H1 (cell line): ENCODE results near the gene EPB41L2. TPM values are rescaled to one million over a fixed set of nuclear protein-coding genes. Genes with fewer than 3 reads are reported as not detected.
"Not testable (repeated sequence)": the region's sequence is repeated elsewhere in the genome, so short reads cannot be mapped to it uniquely, and the experiment has no call there.

ENCODE experiments used
- CTCF ChIA-PET: fragments of 300-600 bp; sonication (Branson Sonifier 250); formaldehyde crosslinking; loops from one replicate; lab custom pipeline; 2021; ENCODE audit not compliant: partially characterized antibody; lab: Charles Lee
- POLR2A ChIA-PET: fragments of 300-600 bp; sonication (Branson Sonifier 250); formaldehyde crosslinking; loops from one replicate; lab custom pipeline; 2021; ENCODE audit warnings: inconsistent platforms; ENCODE audit not compliant: partially characterized antibody; lab: Charles Lee
- DNase-seq, 2 experiments: peaks; one replicate each; pipeline versions ENCODE4 v3.0.0 to v3.0.0-alpha.2; 2010 to 2022; ENCODE audit warnings: low spot score in 2 of 2, low read depth in 1 of 2, mixed read lengths in 1 of 2
- FAIRE-seq: peaks from 2 replicates; lab custom pipeline; 2011; peaks lifted over from hg19 to GRCh38; lab: Jason Lieb, UNC
- H2AFZ ChIP-seq: 2 replicates; pipeline ENCODE4 v1.8.1; 2012; ENCODE audit warnings: low read length, inconsistent platforms
- H2AK5ac ChIP-seq: 2 replicates; pipeline ENCODE4 v1.6.1; 2013; ENCODE audit warnings: low read depth, low read length
- H2BK120ac ChIP-seq: replicated peaks from 2 replicates; pipeline ENCODE3; 2013; ENCODE audit warnings: low read depth, low read length, inconsistent platforms
- H2BK12ac ChIP-seq: 2 replicates; pipeline ENCODE4 v1.6.1; 2013; ENCODE audit warnings: low read depth, low read length
- H2BK15ac ChIP-seq: 2 replicates; pipeline ENCODE4 v1.6.1; 2013; ENCODE audit warnings: low read length
- H2BK20ac ChIP-seq: 2 replicates; pipeline ENCODE4 v1.6.1; 2013; ENCODE audit warnings: low read length
- H2BK5ac ChIP-seq: 2 replicates; pipeline ENCODE4 v1.6.1; 2013; ENCODE audit warnings: low read depth, low read length
- H3K14ac ChIP-seq: 2 replicates; pipeline ENCODE4 v1.6.1; 2013; ENCODE audit warnings: inconsistent platforms; ENCODE audit not compliant: insufficient read length
- H3K18ac ChIP-seq: 2 replicates; pipeline ENCODE4 v1.6.1; 2013; ENCODE audit warnings: low read length; ENCODE audit errors: extremely low read depth
- H3K23ac ChIP-seq: 2 replicates; pipeline ENCODE4 v1.6.1; 2013; ENCODE audit warnings: inconsistent platforms; ENCODE audit not compliant: insufficient read length
- H3K23me2 ChIP-seq: 2 replicates; pipeline ENCODE4 v1.6.1; 2013; ENCODE audit warnings: low read depth, low read length
- H3K27ac ChIP-seq: 2 replicates; pipeline ENCODE4 v1.6.1; 2011; ENCODE audit warnings: low read depth, low read length, inconsistent platforms
- H3K27me3 ChIP-seq, 4 experiments: replicated peaks in 1 of 4; 1 replicate in 1 of 4; 2 replicates in 3 of 4; pipeline versions ENCODE4 v1.6.1 to v1.8.1; 2011 to 2013; ENCODE audit warnings: low read length in 3 of 4, mild to moderate bottlenecking in 3 of 4, inconsistent platforms in 2 of 4, mixed read lengths in 2 of 4, moderate library complexity in 1 of 4; ENCODE audit not compliant: control insufficient read depth in 3 of 4, insufficient read depth in 3 of 4; ENCODE audit errors: extremely low read depth in 1 of 4
- H3K36me3 ChIP-seq, 4 experiments: 2 replicates each; pipeline versions ENCODE4 v1.6.1 to v1.8.1; 2011 to 2013; ENCODE audit warnings: mild to moderate bottlenecking in 4 of 4, low read length in 3 of 4, moderate library complexity in 2 of 4, control low read depth in 1 of 4, inconsistent platforms in 1 of 4; ENCODE audit not compliant: insufficient read depth in 4 of 4, control insufficient read depth in 2 of 4
- H3K4ac ChIP-seq: replicated peaks from 2 replicates; pipeline ENCODE3; 2013; ENCODE audit warnings: low read length, low read depth, mixed read lengths, inconsistent platforms; ENCODE audit not compliant: insufficient read length
- H3K4me1 ChIP-seq, 4 experiments: replicated peaks in 1 of 4; 1 replicate in 1 of 4; 2 replicates in 3 of 4; pipeline versions ENCODE4 v1.6.1 to v1.8.1; 2011 to 2013; ENCODE audit warnings: low read length in 3 of 4, inconsistent platforms in 2 of 4, mixed read lengths in 1 of 4; ENCODE audit not compliant: insufficient read depth in 4 of 4, control insufficient read depth in 3 of 4
- H3K4me2 ChIP-seq, 2 experiments: 2 replicates each; pipeline versions ENCODE4 v1.6.1 to v1.8.1; 2011 to 2013; ENCODE audit warnings: low read depth in 2 of 2, low read length in 2 of 2, control low read depth in 1 of 2, inconsistent platforms in 1 of 2, mild to moderate bottlenecking in 1 of 2; ENCODE audit not compliant: insufficient read depth in 1 of 2
- H3K4me3 ChIP-seq, 4 experiments: fragments of 200-600, 300-600 bp in 1 of 4; sonication (generic), shearing (Covaris generic), sonication (Bioruptor Twin) in 1 of 4; 2 replicates each; pipeline versions ENCODE4 v1.5.1 to v1.8.1; 2011 to 2016; ENCODE audit warnings: low read length in 4 of 4, low read depth in 3 of 4, control low read depth in 2 of 4, inconsistent platforms in 2 of 4, mild to moderate bottlenecking in 2 of 4, mixed read lengths in 1 of 4, moderate library complexity in 1 of 4; ENCODE audit not compliant: insufficient read depth in 2 of 4; ENCODE audit errors: extremely low read depth in 1 of 4
- H3K56ac ChIP-seq: replicated peaks from 2 replicates; pipeline ENCODE3; 2013; ENCODE audit warnings: low read depth, mild to moderate bottlenecking, mixed read lengths, low read length, inconsistent platforms; ENCODE audit not compliant: insufficient read length
- H3K79me1 ChIP-seq: 2 replicates; pipeline ENCODE4 v1.6.1; 2013; ENCODE audit warnings: low read depth, low read length, control low read depth
- H3K79me2 ChIP-seq, 2 experiments: 2 replicates each; pipeline versions ENCODE4 v1.6.1 to v1.8.1; 2012 to 2013; ENCODE audit warnings: low read length in 2 of 2, mild to moderate bottlenecking in 2 of 2, inconsistent platforms in 1 of 2; ENCODE audit not compliant: insufficient read depth in 2 of 2, control insufficient read depth in 1 of 2
- H3K9ac ChIP-seq, 4 experiments: replicated peaks in 1 of 4; 1 replicate in 1 of 4; 2 replicates in 3 of 4; pipeline versions ENCODE4 v1.6.1 to v1.8.1; 2011 to 2013; ENCODE audit warnings: low read depth in 3 of 4, low read length in 3 of 4, control low read depth in 2 of 4, mild to moderate bottlenecking in 2 of 4, moderate library complexity in 2 of 4, inconsistent platforms in 1 of 4; ENCODE audit errors: extremely low read depth in 1 of 4
- H3K9me3 ChIP-seq, 2 experiments: 2 replicates each; pipeline versions ENCODE4 v1.6.1 to v1.8.1; 2012 to 2013; ENCODE audit warnings: mild to moderate bottlenecking in 2 of 2, moderate library complexity in 2 of 2, control low read depth in 1 of 2, inconsistent platforms in 1 of 2, low read depth in 1 of 2, low read length in 1 of 2, mixed read lengths in 1 of 2; ENCODE audit not compliant: insufficient read depth in 2 of 2
- H4K20me1 ChIP-seq, 2 experiments: replicated peaks in 1 of 2; 2 replicates each; pipeline versions ENCODE3 to v1.8.1; 2011 to 2013; ENCODE audit warnings: inconsistent platforms in 2 of 2, low read length in 2 of 2, mild to moderate bottlenecking in 1 of 2; ENCODE audit not compliant: insufficient read depth in 2 of 2, control insufficient read depth in 1 of 2
- H4K5ac ChIP-seq: 2 replicates; pipeline ENCODE4 v1.6.1; 2013; ENCODE audit warnings: low read length, low read depth, mixed read lengths, inconsistent platforms; ENCODE audit not compliant: insufficient read length
- H4K8ac ChIP-seq: 2 replicates; pipeline ENCODE4 v1.8.0; 2013; ENCODE audit warnings: mild to moderate bottlenecking, moderate library complexity, low read length, inconsistent platforms; ENCODE audit not compliant: insufficient read depth; ENCODE audit errors: extremely low read depth
- H4K91ac ChIP-seq: replicated peaks from 2 replicates; pipeline ENCODE3; 2013; ENCODE audit warnings: low read length, mixed read lengths, inconsistent platforms; ENCODE audit not compliant: insufficient read length
- WGBS, 2 experiments: shearing (Covaris generic) in 1 of 2; methylation state at CpG; one replicate each; pipeline versions ENCODE4 v1.1.6 to v1.1.7; 2013 to 2015; ENCODE audit warnings: low lambda C conversion rate in 2 of 2, mixed read lengths in 2 of 2, inconsistent platforms in 1 of 2, low coverage in 1 of 2, missing lambda C conversion rate in 1 of 2; ENCODE audit not compliant: insufficient replicate concordance in 2 of 2, insufficient coverage in 1 of 2, insufficient read length in 1 of 2; ENCODE audit errors: extremely low coverage in 1 of 2, missing lambda C conversion rate in 1 of 2; 5-methylcytosine and 5-hydroxymethylcytosine counted together
- polyA plus RNA-seq, 7 experiments: library from polyadenylated mRNA; depleted of rRNA in 3 of 7; stranded (reverse) in 5 of 7; unstranded in 2 of 7; fragments of >200 nt in 5 of 7; fragments of 200-250 nt in 2 of 7; gene quantifications; 1 replicate in 5 of 7; 2 replicates in 1 of 7; 4 replicates in 1 of 7; pipeline versions ENCODE4 v1.2.1 to v1.2.3, GENCODE V29; 2011 to 2013; ENCODE audit warnings: missing spikeins in 2 of 7, mixed read lengths in 2 of 7
- total RNA-seq: library from RNA; stranded (reverse); fragmentation: NEBNext Ultra II Directional; extraction: Animal tissue kit (Norgen Biotek cat#: 25700); gene quantifications from 2 replicates; pipeline ENCODE4 v1.2.1, GENCODE V29; 2021

Gene EPB41L2
- total and polyA plus RNA-seq, 2 of the 8 experiments (the other 6 are each of a cell fraction or from before 2014, with no cell fraction given): 22.5 to 123 TPM

- H3K18ac ChIP-seq, H3K79me1 ChIP-seq, H3K56ac ChIP-seq, H3K4me1 ChIP-seq, H4K20me1 ChIP-seq, H2AK5ac ChIP-seq, H4K8ac ChIP-seq, H3K79me2 ChIP-seq, FAIRE-seq, H2BK5ac ChIP-seq, H3K4ac ChIP-seq, H2AFZ ChIP-seq, H3K4me3 ChIP-seq, H3K23me2 ChIP-seq, H3K9me3 ChIP-seq, H4K5ac ChIP-seq, H3K27ac ChIP-seq, H3K23ac ChIP-seq, H3K4me2 ChIP-seq, H3K27me3 ChIP-seq, H2BK12ac ChIP-seq, DNase-seq, POLR2A ChIA-PET, H2BK120ac ChIP-seq, H2BK15ac ChIP-seq, H3K14ac ChIP-seq, H3K36me3 ChIP-seq, H3K9ac ChIP-seq, H2BK20ac ChIP-seq, H4K91ac ChIP-seq: not testable (repeated sequence)
- 94% methylated on average over 2 of the region's 2 CpGs; no CpG with 5 or more reads in 1 of the 2 experiments for WGBS, 2 experiments
- CTCF ChIA-PET: interaction anchor here (1.9 kb wide), 1 partner anchor 618 kb away, joined by 5 read pairs; no protein-coding TSS in a partner anchor
These were observed 147.4 kb downstream of the EPB41L2 start for GRCh38 chr6:130915606-130916005.
